Hematopoietic multipotent progenitor cell treated with erythropoietin and hydrocortisone succinate and interleukin-3 and kit ligand, for 4 days (in vitro differentiated cells): ENCODE measurements around the gene SKIDA1.

Experiments
- DNase-seq: peaks from one replicate; pipeline ENCODE4 v3.0.0-alpha.2; 2015

SKIDA1 gene

DNA sequence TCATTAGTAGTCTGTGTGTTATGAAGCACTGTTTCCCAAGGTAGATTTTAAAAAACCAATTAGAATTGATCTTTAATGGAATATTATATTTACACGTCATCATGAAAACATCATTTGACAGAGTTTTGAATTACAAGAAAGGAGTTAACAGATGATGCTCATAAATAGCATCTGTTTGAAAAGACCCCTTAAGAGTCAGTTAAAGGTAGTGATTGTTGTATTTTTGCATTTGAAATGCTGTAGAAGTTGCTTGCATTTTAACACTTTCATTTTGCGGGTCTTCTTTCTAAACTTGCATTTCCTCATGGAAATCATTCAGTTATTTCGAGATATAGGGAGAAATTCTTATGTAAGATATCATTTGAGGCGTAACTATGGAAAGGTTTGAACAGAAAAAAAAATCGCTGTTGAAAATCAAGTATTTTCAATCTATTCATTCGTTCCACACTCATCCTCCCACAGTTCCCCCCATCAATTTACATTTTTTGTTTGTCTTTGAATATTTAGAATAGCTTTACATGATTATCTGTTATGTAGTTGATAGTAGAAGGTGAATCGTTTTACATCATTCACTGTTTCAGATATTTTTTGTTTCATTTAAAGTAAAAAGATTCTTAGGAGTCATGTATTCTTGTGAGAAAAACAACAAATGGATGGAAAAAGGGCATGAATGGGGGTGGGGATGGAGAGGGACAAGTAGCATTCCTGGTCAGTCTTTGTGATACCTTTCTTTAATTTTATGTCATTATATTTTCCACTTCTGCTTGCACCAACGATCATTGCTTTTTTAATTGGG is 3.0 kb upstream of the SKIDA1 start:
- no peak for DNase-seq

DNA sequence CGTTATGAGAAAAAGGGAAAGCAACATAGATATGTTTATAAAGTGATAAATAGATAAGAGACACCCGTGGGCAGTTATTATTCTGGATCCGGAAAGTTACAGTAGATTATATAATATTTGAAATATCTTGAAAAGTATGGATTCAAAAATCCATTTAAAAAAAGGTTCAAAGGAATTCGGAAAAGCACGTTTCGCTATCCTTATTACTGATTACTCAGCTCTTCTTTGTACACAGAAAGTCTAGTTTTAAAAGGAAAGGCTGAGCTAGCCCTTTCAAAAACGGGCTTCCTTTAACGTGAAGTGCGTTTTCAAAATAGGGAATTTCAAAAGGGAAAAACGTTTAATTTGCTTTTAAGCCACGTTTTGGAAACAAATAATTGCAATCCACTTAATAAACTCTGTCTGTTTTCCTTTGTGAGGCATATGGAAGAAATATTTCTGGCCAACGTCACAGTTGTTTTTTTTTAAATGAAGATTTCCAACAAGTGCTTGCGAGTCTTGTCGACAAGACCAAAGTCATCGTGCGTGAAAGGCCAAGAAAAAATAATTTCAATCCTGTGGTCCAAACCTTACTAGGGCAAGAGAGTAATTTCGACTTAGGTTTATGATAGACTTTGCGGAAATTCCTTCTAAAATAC is 2.2 kb upstream of the SKIDA1 start:
- peak; percentile 64 for DNase-seq

GRCh38 chr10:21526860-21527597 is 1.5 kb upstream of the SKIDA1 start:
- DNase-seq = peak; percentile 88

GRCh38 chr10:21526188-21526859 is 842 bp upstream of the SKIDA1 start:
- DNase-seq = peak; percentile 94

DNA sequence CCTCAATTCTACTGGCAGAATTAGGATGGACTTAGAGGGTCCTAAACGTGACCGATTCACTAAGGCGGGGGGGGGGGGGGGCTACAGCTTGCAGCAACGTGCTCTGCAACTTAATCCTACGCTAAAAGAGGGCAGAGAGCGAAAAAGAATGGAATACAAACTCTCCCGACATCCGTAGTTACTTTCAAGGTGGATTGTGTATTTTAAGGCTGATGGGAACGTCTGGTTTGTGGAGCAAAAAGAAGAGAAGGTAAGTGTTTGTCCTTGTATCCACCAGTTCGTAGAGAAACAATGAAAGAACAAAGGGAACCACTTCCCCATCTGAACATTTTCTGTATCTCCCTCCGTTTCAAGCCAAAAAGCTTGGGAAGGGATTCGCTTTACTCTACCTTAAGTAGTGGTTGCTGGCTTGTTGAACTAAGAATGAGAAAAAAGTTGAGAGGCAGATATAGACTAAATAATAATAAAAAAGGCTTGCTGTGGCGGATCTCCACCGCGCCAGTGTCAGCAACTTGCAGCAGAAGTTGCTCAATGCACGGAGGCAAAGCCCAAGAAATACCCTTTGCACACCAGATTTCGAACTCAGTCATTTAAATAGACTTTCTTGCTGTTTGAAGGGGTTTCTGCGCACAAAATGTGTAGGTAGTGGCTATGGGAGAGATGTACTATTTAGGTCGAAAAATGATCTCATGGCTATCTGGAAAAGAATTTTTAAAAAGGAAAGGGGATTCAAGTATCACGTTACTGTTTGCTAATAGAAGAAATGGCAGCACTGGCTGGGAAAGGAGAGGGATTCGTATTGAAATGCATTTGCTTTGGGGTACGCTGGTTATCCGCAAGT is 736 bp downstream of the SKIDA1 start:
- peak; percentile 72 for DNase-seq

DNA sequence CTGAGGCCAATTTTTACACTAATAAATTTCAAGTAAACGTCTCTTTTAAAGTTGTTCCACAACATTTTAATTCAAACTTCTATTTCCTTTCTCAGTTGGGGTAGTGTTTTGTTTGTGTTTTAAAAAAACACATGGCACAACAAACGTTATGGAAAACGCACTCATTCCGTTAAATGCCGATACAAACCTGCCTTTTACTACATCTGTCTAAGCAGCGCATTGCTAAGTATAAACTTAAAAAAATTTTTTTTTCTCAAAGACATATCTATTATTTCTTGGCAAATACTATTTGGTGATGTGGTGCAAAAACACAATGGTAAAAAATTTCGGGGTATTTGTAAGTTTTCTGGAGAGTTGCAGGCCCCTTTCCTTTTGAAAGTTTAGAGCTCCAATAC is 1.4 kb downstream of the SKIDA1 start:
- no peak for DNase-seq

GRCh38 chr10:21523557-21524008 is 1.9 kb downstream of the SKIDA1 start:
- no peak for DNase-seq

DNA sequence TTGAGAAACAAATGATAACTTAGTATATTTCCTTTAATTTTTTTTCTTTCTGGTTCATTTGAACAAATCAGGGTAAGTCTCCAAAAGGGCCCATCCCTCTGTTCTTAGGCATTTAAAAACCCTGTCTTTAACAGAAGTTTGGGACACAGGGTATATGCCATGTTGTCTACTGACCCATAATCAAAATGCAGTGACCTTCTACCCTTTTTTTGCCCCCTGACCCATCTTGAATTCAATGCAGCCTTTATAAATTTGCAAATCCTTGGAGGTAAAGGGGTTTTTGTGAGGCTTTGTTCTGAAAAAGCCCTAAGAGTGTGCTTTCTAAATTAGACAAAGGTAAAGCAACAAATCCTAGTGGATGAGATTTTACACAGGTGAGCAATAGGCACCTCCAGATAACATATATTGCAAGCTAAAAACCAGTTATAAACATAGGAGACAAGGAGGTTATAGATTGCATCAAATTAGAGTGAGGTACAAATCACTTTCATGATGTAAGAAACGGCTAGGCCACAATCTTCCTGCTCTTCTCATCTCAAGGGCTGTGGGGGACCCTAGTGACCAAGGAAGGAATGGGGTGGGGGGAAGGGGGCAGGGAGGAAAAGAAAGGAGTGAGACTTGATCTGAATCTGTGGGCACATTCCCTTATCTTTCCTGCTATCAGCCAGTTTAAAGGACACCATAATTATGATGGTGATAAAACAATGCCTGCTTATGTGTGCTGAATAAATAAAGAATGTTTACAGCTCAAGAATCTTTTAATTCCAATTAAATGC is 2.7 kb downstream of the SKIDA1 start:
- peak; percentile 63 for DNase-seq

DNA sequence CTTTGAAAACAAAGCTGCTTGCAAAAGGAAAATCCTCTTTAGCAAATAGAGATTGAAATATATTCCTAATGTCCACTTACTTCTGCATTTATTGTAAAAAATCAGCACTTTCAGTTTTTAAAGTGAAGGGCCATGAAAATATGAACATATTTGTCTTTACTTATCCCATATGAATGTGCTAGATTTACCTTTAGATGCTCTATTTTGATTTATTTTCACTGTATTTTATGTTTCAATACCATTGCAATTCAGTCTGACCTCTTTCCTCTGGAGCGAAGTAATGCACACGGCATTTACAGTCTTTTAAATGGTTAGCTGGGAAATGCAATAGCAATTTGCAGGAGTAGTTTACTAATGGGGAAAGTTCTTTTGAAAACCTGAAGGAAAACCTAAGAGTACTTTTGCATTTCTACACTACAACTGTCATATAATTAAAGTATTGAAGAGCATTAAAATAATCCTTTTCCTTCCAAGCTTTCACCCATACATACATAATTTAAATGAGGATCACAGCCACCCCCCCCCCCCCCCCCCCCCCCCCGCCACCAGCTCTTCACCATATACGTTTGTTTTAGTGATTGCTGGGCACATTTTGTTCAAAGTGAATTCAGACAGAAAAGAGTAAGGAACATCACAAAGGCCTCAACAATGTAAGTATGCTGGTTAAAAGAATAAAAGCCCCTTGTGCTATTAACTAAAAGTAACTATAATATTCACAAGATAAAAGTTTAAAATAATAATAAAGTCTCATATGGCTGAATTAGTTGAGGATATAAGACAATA is 3.5 kb downstream of the SKIDA1 start:
- DNase-seq = no peak

DNA sequence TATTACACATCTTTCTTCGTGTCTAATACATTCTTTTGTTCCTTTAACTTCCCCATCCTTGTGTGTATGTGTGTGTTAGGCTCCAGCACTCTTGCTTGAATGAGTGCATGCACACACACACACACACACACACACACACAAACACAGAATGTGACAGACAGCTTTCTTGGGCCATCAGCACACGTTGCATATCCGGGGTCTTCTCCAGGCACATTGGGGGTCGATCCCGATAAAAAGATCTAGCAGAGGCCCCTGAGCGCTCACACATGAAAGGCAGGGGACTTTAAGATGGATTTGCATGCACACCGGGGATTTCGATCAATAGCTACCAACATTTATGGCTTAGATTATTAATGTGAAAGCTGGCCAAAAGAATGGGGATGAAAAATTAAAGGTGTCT is 4.5 kb downstream of the SKIDA1 start:
- no peak for DNase-seq

DNA sequence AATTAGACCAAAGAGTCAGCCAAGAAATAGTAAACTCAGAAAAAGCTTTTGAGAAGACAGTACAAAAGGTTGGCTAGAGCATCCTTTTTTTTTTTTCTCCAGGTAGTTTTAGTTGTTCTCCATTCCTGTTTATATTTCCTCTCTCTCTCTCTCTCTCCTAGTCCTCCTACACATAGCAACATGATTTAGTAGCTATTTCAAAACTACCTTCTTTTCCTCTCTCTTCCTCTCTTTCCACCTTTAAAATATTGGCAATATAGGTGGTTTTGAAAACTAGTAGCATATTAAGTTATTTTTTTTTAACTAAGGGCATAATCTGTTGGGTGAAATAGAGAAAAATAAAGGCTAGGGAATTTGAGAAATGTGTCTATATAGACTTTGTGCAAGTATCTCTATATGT is 5.0 kb downstream of the SKIDA1 start:
- DNase-seq = no peak

GRCh38 chr10:21519941-21520436 is 5.5 kb downstream of the SKIDA1 start:
- DNase-seq = peak; percentile 55

GRCh38 chr10:21519397-21519933 is 6.0 kb downstream of the SKIDA1 start:
- DNase-seq = no peak

DNA sequence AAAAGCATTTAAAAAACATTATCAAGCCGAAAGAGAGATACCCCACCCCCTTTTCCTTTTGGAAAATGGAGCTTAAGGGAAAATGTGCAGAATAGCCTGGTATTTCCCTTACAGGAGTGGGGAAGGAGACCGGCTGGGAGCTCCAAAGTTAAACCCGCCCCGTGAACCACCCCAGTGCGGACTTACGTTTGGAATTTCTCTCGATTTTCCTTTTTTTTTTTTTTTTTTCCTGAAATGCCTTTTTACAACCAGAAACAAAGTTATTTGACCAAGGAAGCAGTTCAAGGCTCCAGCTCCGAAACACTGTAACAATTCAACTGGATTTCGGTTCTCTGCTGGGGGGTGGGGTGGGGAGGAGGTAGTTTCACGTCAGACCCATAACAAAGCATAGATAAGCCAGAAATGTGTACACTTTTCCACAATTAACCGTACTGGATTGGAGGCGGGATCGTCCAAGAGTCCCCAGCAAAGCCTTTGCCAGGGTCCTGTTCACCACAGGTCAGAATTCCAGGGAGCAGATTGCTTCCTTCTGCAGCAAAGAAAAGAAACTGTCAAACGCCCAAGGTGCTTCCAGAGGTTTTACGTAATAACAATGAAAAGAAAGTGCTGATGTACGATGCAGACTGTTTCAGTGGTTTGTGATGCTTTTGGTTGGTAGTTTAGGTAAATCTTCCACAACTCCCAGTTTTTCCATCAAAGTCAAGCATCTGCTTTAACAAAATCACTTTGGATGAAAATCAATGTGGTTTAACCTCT is 6.7 kb downstream of the SKIDA1 start:
- no peak for DNase-seq

DNA sequence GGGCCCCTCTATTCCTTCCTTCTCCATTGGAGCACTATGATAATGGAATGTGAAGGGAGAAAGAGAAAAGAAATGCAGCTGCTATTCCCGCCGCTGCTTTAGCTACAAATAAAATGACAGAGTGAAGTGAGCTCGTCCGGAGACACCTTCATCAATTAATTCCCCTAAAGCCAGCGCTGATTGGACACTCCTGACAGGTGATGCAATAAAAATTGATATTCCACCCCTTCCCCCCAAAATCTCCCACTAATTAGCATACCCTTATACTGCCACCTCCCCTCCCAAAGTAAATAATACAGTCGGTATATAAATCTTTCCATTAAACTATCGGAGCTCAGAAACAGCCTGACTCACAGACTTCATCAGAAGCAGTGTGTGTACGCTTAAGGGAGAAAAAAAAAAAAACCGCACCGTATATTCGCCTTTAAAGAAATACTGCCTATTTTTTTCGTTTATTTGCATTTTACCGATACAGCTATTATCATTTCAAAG is 7.3 kb downstream of the SKIDA1 start:
- peak; percentile 67 for DNase-seq

- DNase-seq = peak; percentile 66
Observed at GRCh38 chr10:21517134-21518031, 8.1 kb downstream of the SKIDA1 start.

- peak; percentile 79 for DNase-seq
Observed at GRCh38 chr10:21516242-21517131, 9.0 kb downstream of the SKIDA1 start.
